Liver (tissue), 9 donors: ENCODE results near the gene PRMT9. TPM values are rescaled to one million over a fixed set of nuclear protein-coding genes. Genes with fewer than 3 reads are reported as not detected.

ENCODE experiments used
- DNase-seq: peaks from one replicate; pipeline ENCODE4 v3.0.0-alpha.2; 2017; ENCODE audit warnings: low spot score
- H3K27ac ChIP-seq, 2 donors: one replicate each; pipeline ENCODE4 v1.7.0; 2013; ENCODE audit warnings: inconsistent platforms in 2 of 2, low read length in 2 of 2, control low read depth in 1 of 2, low read depth in 1 of 2, mild to moderate bottlenecking in 1 of 2
- H3K27me3 ChIP-seq, 4 donors: one replicate each; pipeline versions ENCODE4 v1.6.1 to v1.7.0; 2013; ENCODE audit warnings: low read length in 3 of 4, inconsistent platforms in 1 of 4, mild to moderate bottlenecking in 1 of 4, moderate library complexity in 1 of 4; ENCODE audit not compliant: control insufficient read depth in 4 of 4, insufficient read depth in 4 of 4
- H3K36me3 ChIP-seq, 4 donors: one replicate each; pipeline versions ENCODE4 v1.6.1 to v1.7.0; 2013; ENCODE audit warnings: low read length in 3 of 4, mild to moderate bottlenecking in 3 of 4, low read depth in 1 of 4, moderate library complexity in 1 of 4; ENCODE audit not compliant: control insufficient read depth in 4 of 4, insufficient read depth in 3 of 4
- H3K4me1 ChIP-seq, 4 donors: one replicate each; pipeline versions ENCODE4 v1.6.1 to v1.7.0; 2013; ENCODE audit warnings: low read length in 3 of 4, mild to moderate bottlenecking in 3 of 4, moderate library complexity in 1 of 4; ENCODE audit not compliant: control insufficient read depth in 4 of 4, insufficient read depth in 4 of 4
- H3K4me3 ChIP-seq, 3 donors: one replicate each; pipeline versions ENCODE4 v1.6.1 to v1.7.0; 2013; ENCODE audit warnings: low read length in 3 of 3, control low read depth in 1 of 3, low read depth in 1 of 3, mild to moderate bottlenecking in 1 of 3
- H3K9ac ChIP-seq, 2 donors: one replicate each; pipeline ENCODE4 v1.7.0; 2013; ENCODE audit warnings: low read length in 2 of 2, mild to moderate bottlenecking in 2 of 2, moderate library complexity in 2 of 2, control low read depth in 1 of 2, low read depth in 1 of 2
- H3K9me3 ChIP-seq, 4 donors: one replicate each; pipeline versions ENCODE4 v1.6.1 to v1.7.0; 2013; ENCODE audit warnings: low read length in 3 of 4; ENCODE audit not compliant: control insufficient read depth in 4 of 4
- ATF3 ChIP-seq: IDR thresholded peaks from 2 replicates; pipeline ENCODE4 v1.6.1; 2016; ENCODE audit warnings: antibody characterized with exemption
- CTCF ChIP-seq: fragments of 150-350 bp; IDR thresholded peaks from 2 replicates; pipeline ENCODE4 v1.5.1; 2017; ENCODE audit warnings: improper control_type of control experiment, low read depth, low read length; ENCODE audit not compliant: missing input control
- EGR1 ChIP-seq, 2 donors: IDR thresholded peaks; 2 replicates each; pipeline ENCODE4 v1.6.1; 2016 to 2018; ENCODE audit warnings: antibody characterized with exemption in 2 of 2, low read depth in 2 of 2
- FOXA1 ChIP-seq: IDR thresholded peaks from 2 replicates; pipeline ENCODE4 v1.6.1; 2016; ENCODE audit warnings: antibody characterized with exemption
- FOXA2 ChIP-seq: IDR thresholded peaks from 2 replicates; pipeline ENCODE4 v1.6.1; 2016; ENCODE audit warnings: antibody characterized with exemption
- GABPA ChIP-seq, 2 donors: IDR thresholded peaks in 1 of 2; conservative IDR thresholded peaks in 1 of 2; 2 replicates each; pipeline ENCODE4 v1.6.1; 2016; ENCODE audit warnings: antibody characterized with exemption in 2 of 2, mild to moderate bottlenecking in 1 of 2, moderate library complexity in 1 of 2
- HNF4A ChIP-seq, 2 donors: conservative IDR thresholded peaks; 2 replicates each; pipeline ENCODE4 v1.6.1; 2016; ENCODE audit warnings: antibody characterized with exemption in 2 of 2, mild to moderate bottlenecking in 2 of 2
- HNF4G ChIP-seq: IDR thresholded peaks from 2 replicates; pipeline ENCODE4 v1.6.1; 2016; ENCODE audit warnings: antibody characterized with exemption
- JUND ChIP-seq, 2 donors: IDR thresholded peaks; 2 replicates each; pipeline ENCODE4 v1.6.1; 2016; ENCODE audit warnings: antibody characterized with exemption in 2 of 2
- MAX ChIP-seq: IDR thresholded peaks from 2 replicates; pipeline ENCODE4 v1.6.1; 2016; ENCODE audit warnings: antibody characterized with exemption
- NR2F2 ChIP-seq: IDR thresholded peaks from 2 replicates; pipeline ENCODE4 v1.6.1; 2016; ENCODE audit warnings: antibody characterized with exemption
- RAD21 ChIP-seq, 2 donors: IDR thresholded peaks; 2 replicates each; pipeline ENCODE4 v1.6.1; 2016; ENCODE audit warnings: antibody characterized with exemption in 2 of 2, mild to moderate bottlenecking in 2 of 2
- REST ChIP-seq: IDR thresholded peaks from 2 replicates; pipeline ENCODE4 v1.6.1; 2016; ENCODE audit warnings: antibody characterized with exemption, mild to moderate bottlenecking
- RXRA ChIP-seq, 2 donors: IDR thresholded peaks; 2 replicates each; pipeline ENCODE4 v1.6.1; 2017 to 2018; ENCODE audit warnings: antibody characterized with exemption in 2 of 2, mild to moderate bottlenecking in 1 of 2
- SP1 ChIP-seq: IDR thresholded peaks from 2 replicates; pipeline ENCODE4 v1.6.1; 2018; ENCODE audit warnings: antibody characterized with exemption, mild to moderate bottlenecking
- TAF1 ChIP-seq: conservative IDR thresholded peaks from 2 replicates; pipeline ENCODE4 v1.6.1; 2016; ENCODE audit warnings: antibody characterized with exemption, mild to moderate bottlenecking
- YY1 ChIP-seq: IDR thresholded peaks from 2 replicates; pipeline ENCODE4 v1.6.1; 2016; ENCODE audit warnings: antibody characterized with exemption, mild to moderate bottlenecking
- ZBTB33 ChIP-seq: IDR thresholded peaks from 2 replicates; pipeline ENCODE4 v1.6.1; 2016; ENCODE audit warnings: antibody characterized with exemption
- WGBS: extraction: QIAGEN DNeasy Blood & Tissue Kit; methylation state at CpG from one replicate; pipeline ENCODE4 v1.1.7; 2013; 5-methylcytosine and 5-hydroxymethylcytosine counted together
- polyA plus RNA-seq, 2 donors: library from polyadenylated mRNA; stranded (reverse) in 1 of 2; unstranded in 1 of 2; fragments of 200-250 nt in 1 of 2; fragments of >200 nt in 1 of 2; fragmentation: Nextera tagmentation in 1 of 2; extraction: Ambion mirVana in 1 of 2; gene quantifications; one replicate each; pipeline versions ENCODE4 v1.2.1 to v1.2.3, GENCODE V29; 2013 to 2015
- total RNA-seq, 2 donors: library from RNA; depleted of rRNA; stranded (reverse); fragments of >200 nt; gene quantifications; one replicate each; pipeline ENCODE4 v1.2.3, GENCODE V29; 2014
- donor health status: healthy.
- donor health status: healthy.
- donor health status: healthy.
- donor health status: healthy.
- donor health status: healthy.

The PRMT9 gene
- total and polyA plus RNA-seq, 4 donors: 2.4 to 8.5 (median 5.7) TPM

GRCh38 chr4:147594107-147594506 is 89.9 kb downstream of the PRMT9 start:
- WGBS: 61% methylated on average over 5 of the region's 5 CpGs
- no peaks in the 10 kb centered on the region for H3K4me1 ChIP-seq
- H3K4me3 ChIP-seq: no peak overlapping the region
- DNase-seq: no peak
- H3K36me3 ChIP-seq: no peaks in the 10 kb centered on the region
- TF ChIP-seq FOXA1 (no peak), FOXA2 (no peak), HNF4G (no peak), GABPA (IDR thresholded peaks at IDR 0.05 in 1 of 2, conservative IDR thresholded peaks at IDR 0.05 in 1 of 2) (no peak), NR2F2 (no peak), REST (no peak), HNF4A (conservative IDR thresholded peaks at IDR 0.05) (no peak), ATF3 (no peak), YY1 (no peak), RAD21 (IDR thresholded peaks at IDR 0.05) (no peak), TAF1 (no peak), CTCF (no peak), JUND (IDR thresholded peaks at IDR 0.05) (no peak), SP1 (no peak), EGR1 (IDR thresholded peaks at IDR 0.05; ENCODE audit: low read depth in 2 of 2) (no peak), RXRA (IDR thresholded peaks at IDR 0.05) (no peak), ZBTB33 (no peak), MAX (no peak)
- H3K27me3 ChIP-seq: no peaks in the 10 kb centered on the region
- no peak overlapping the region for H3K27ac ChIP-seq
- no peaks in the 10 kb centered on the region for H3K9me3 ChIP-seq
- no peak overlapping the region for H3K9ac ChIP-seq

GRCh38 chr4:147591106-147591505 is 92.9 kb downstream of the PRMT9 start:
- H3K9ac ChIP-seq: no peak overlapping the region
- no peak for TF ChIP-seq ATF3
- no peak for TF ChIP-seq MAX
- no peak for TF ChIP-seq FOXA2
- no peak for TF ChIP-seq RAD21 (IDR thresholded peaks at IDR 0.05)
- no peak for TF ChIP-seq NR2F2
- no peak for TF ChIP-seq JUND (IDR thresholded peaks at IDR 0.05)
- TF ChIP-seq TAF1: no peak
- TF ChIP-seq EGR1 (IDR thresholded peaks at IDR 0.05; ENCODE audit: low read depth in 2 of 2): no peak
- no peak for TF ChIP-seq FOXA1
- no peak for TF ChIP-seq GABPA (IDR thresholded peaks at IDR 0.05 in 1 of 2, conservative IDR thresholded peaks at IDR 0.05 in 1 of 2)
- TF ChIP-seq YY1: no peak
- no peak for TF ChIP-seq SP1
- no peak for TF ChIP-seq CTCF
- H3K4me3 ChIP-seq: no peak overlapping the region
- H3K36me3 ChIP-seq: no peaks in the 10 kb centered on the region
- H3K27me3 ChIP-seq: no peaks in the 10 kb centered on the region
- DNase-seq: no peak
- no peaks in the 10 kb centered on the region for H3K9me3 ChIP-seq
- no peak overlapping the region for H3K27ac ChIP-seq
- H3K4me1 ChIP-seq: no peaks in the 10 kb centered on the region
